GM20000 (cell line): ENCODE results near the gene TRMT11.
"Not testable (repeated sequence)": the region's sequence is repeated elsewhere in the genome, so short reads cannot be mapped to it uniquely, and the experiment has no call there.

ENCODE experiments used
- DNase-seq: peaks from one replicate; pipeline ENCODE4 v3.0.0; 2012; ENCODE audit warnings: low spot score
- CTCF ChIP-seq: IDR thresholded peaks from 2 replicates; pipeline ENCODE4 v1.5.1; 2012; ENCODE audit warnings: mild to moderate bottlenecking, control low read depth; ENCODE audit errors: extremely low read depth, missing control alignments

The TRMT11 gene

GRCh38 chr6:126056355-126057004 lies 70.1 kb downstream of the TRMT11 start:
- TF ChIP-seq CTCF = no peak
- no peak for DNase-seq

- DNase-seq = not testable (repeated sequence)
Measured at GRCh38 chr6:126058085-126058484, 71.7 kb downstream of the TRMT11 start.

GRCh38 chr6:126060400-126060799 lies 74.1 kb downstream of the TRMT11 start:
- DNase-seq = no peak

GRCh38 chr6:126063512-126064146 lies 77.3 kb downstream of the TRMT11 start:
- no peak for TF ChIP-seq CTCF
- no peak for DNase-seq

More at GRCh38 chr6:126060400-126060799, 74.1 kb downstream of the TRMT11 start:
- no peak for TF ChIP-seq CTCF

GRCh38 chr6:126064257-126064747 lies 78.0 kb downstream of the TRMT11 start:
- DNase-seq = no peak
- no peak for TF ChIP-seq CTCF

GRCh38 chr6:126064748-126065401 lies 78.5 kb downstream of the TRMT11 start:
- no peak for DNase-seq

More at GRCh38 chr6:126064748-126065401, 78.5 kb downstream of the TRMT11 start:
- TF ChIP-seq CTCF = no peak
